MV-4-11 (cell line): ENCODE data around the gene MAP2K7.
"Not testable (repeated sequence)": the region's sequence is repeated elsewhere in the genome, so short reads cannot be mapped to it uniquely, and the experiment has no call there.

ENCODE experiments used
- DNase-seq: peaks from one replicate; lab custom pipeline; 2025; lab: John Stamatoyannopoulos, UW

The MAP2K7 gene

GRCh38 chr19:7903244-7904073 lies at the start of gene MAP2K7:
Gene MAP2K7, plus strand, starts transcription at chr19:7903877. Its CDS starts 68 bp downstream, at chr19:7903945.
- peak; percentile 100 for DNase-seq

GRCh38 chr19:7855426-7856108 lies 48.1 kb upstream of the MAP2K7 start:
- no peak for DNase-seq

- no peak for DNase-seq
Measured at GRCh38 chr19:7856109-7856591, 47.5 kb upstream of the MAP2K7 start.

GRCh38 chr19:7856679-7857663 lies 46.7 kb upstream of the MAP2K7 start:
- no peak for DNase-seq

- DNase-seq, result no peak
Measured at GRCh38 chr19:7857727-7858108, 46.0 kb upstream of the MAP2K7 start.

GRCh38 chr19:7858109-7858770 lies 45.4 kb upstream of the MAP2K7 start:
- no peak for DNase-seq

GRCh38 chr19:7859087-7859486 lies 44.6 kb upstream of the MAP2K7 start:
- DNase-seq, result not testable (repeated sequence)

GRCh38 chr19:7859831-7860713 lies 43.6 kb upstream of the MAP2K7 start:
- DNase-seq, result no peak

- no peak for DNase-seq
Measured at GRCh38 chr19:7860714-7861618, 42.7 kb upstream of the MAP2K7 start.

GRCh38 chr19:7861619-7862412 lies 41.9 kb upstream of the MAP2K7 start:
- DNase-seq, result no peak

- peak; percentile 34 for DNase-seq
Measured at GRCh38 chr19:7862413-7862951, 41.2 kb upstream of the MAP2K7 start.

- no peak for DNase-seq
Measured at GRCh38 chr19:7863157-7863970, 40.3 kb upstream of the MAP2K7 start.

- no peak for DNase-seq
Measured at GRCh38 chr19:7863971-7864689, 39.5 kb upstream of the MAP2K7 start.

- DNase-seq, result no peak
Measured at GRCh38 chr19:7864690-7865074, 39.0 kb upstream of the MAP2K7 start.

- no peak for DNase-seq
Measured at GRCh38 chr19:7865262-7865911, 38.3 kb upstream of the MAP2K7 start.

GRCh38 chr19:7866399-7867091 lies 37.1 kb upstream of the MAP2K7 start:
- DNase-seq, result no peak
